ENCODE results near the gene CCDC30. TPM values are rescaled to one million over a fixed set of nuclear protein-coding genes. Genes with fewer than 3 reads are reported as not detected.
A peak's percentile ranks its signal among the peaks of the same experiment; 100 is the strongest.

Gene CCDC30
- total and polyA plus RNA-seq, 10 of the 15 experiments (the other 5 are each of a cell fraction or from before 2014, with no cell fraction given) = 0.46 to 1.8 (median 1.0) TPM

DNA sequence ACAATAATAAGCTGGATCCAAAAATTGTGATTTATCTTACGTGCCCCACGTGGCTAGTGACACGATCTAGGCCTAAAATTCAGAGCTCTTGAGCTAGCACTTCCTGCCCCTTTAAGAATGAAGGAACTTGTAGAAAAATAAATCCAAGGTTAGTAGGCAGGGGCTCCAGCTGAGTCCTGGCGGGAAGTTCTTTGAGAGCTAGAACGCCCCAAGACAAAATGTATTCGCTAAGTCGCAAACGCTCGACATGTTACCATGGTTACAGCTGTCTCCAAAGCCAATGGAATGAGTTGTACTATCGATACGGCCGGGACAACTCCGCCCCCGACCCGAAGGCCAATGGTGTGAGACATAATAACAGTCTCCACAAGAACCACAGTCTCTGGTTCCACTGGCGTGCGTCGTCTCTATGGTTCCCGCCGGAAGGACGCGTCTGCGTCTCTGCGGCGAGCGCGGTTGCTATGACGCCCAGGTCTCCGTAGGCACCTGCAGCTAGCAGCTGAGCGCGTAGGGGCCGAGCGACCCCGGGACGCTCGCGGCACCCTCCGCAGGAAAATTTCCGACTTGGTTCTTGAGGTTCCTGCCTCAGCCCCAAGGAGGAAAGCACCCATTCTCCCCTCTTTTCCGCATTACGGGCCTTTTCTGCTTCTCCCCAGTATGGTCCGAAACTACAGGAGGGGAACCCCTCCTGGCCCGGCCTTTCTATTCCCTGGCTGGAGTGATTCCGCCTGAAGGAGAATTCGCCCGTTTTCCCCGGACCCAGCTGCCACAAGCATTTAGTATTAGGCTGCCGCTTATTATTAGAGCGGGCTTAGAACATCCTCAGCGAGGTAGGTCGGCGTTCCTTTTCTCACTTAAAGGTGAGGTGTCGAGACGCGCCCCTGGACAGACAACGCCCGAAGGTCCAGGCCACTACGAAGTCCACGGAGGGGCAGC is at the start of gene CCDC30 (continued):
- no peak for TF ChIP-seq MYB (IDR thresholded peaks at IDR 0.05; ENCODE audit: borderline replicate concordance, low read depth, low read length)
- no peak for TF ChIP-seq BCL11A (IDR thresholded peaks at IDR 0.05; ENCODE audit: low read depth, low read length)
- TF ChIP-seq HDGF (IDR thresholded peaks at IDR 0.05) = no peak
- TF ChIP-seq SIN3A (IDR thresholded peaks at IDR 0.05; ENCODE audit: low read depth, low read length) = peak; percentile 96
- no peak for TF ChIP-seq SMAD5 (IDR thresholded peaks at IDR 0.05; ENCODE audit: low read depth)
- TF ChIP-seq POU2F2 (IDR thresholded peaks at IDR 0.05; ENCODE audit: borderline replicate concordance, low read depth, low read length) = 0 out of 3 replicates have a peak, but pooled peaks have one; percentile 9
- peak; percentile 76 for TF ChIP-seq CHD2 (IDR thresholded peaks at IDR 0.05; ENCODE audit: borderline replicate concordance, low read depth, low read length)
- TF ChIP-seq BHLHE40 (IDR thresholded peaks at IDR 0.05; ENCODE audit: borderline replicate concordance in 1 of 2, low read depth in 2 of 2, low read length in 1 of 2) = peak; percentile 37 to 85; a peak in 3 of 4 replicates
- peak in 1 of 2 experiments; percentile 58; a peak in 1 of 3 replicates for TF ChIP-seq EGR1 (IDR thresholded peaks at IDR 0.05; ENCODE audit: borderline replicate concordance in 1 of 2, low read depth in 2 of 2, low read length in 2 of 2)
- TF ChIP-seq PAX5 (IDR thresholded peaks at IDR 0.05; ENCODE audit: borderline replicate concordance, low read depth, low read length) = peak; percentile 58; the same call in 1 of the 2 replicates
- no peak for TF ChIP-seq SMC3 (IDR thresholded peaks at IDR 0.05; ENCODE audit: borderline replicate concordance, low read length)
- TF ChIP-seq CBFB (IDR thresholded peaks at IDR 0.05; ENCODE audit: low read depth) = peak; percentile 78; the same call in 1 of the 2 replicates
- TF ChIP-seq, protein P1, sequence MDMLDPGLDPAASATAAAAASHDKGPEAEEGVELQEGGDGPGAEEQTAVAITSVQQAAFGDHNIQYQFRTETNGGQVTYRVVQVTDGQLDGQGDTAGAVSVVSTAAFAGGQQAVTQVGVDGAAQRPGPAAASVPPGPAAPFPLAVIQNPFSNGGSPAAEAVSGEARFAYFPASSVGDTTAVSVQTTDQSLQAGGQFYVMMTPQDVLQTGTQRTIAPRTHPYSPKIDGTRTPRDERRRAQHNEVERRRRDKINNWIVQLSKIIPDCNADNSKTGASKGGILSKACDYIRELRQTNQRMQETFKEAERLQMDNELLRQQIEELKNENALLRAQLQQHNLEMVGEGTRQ (IDR thresholded peaks at IDR 0.05; ENCODE audit: borderline replicate concordance, low read depth, low read length) = no peak
- no peak for TF ChIP-seq SUPT20H (IDR thresholded peaks at IDR 0.05; ENCODE audit: borderline replicate concordance, control insufficient read depth, low read depth, low read length)
- TF ChIP-seq, protein P2, sequence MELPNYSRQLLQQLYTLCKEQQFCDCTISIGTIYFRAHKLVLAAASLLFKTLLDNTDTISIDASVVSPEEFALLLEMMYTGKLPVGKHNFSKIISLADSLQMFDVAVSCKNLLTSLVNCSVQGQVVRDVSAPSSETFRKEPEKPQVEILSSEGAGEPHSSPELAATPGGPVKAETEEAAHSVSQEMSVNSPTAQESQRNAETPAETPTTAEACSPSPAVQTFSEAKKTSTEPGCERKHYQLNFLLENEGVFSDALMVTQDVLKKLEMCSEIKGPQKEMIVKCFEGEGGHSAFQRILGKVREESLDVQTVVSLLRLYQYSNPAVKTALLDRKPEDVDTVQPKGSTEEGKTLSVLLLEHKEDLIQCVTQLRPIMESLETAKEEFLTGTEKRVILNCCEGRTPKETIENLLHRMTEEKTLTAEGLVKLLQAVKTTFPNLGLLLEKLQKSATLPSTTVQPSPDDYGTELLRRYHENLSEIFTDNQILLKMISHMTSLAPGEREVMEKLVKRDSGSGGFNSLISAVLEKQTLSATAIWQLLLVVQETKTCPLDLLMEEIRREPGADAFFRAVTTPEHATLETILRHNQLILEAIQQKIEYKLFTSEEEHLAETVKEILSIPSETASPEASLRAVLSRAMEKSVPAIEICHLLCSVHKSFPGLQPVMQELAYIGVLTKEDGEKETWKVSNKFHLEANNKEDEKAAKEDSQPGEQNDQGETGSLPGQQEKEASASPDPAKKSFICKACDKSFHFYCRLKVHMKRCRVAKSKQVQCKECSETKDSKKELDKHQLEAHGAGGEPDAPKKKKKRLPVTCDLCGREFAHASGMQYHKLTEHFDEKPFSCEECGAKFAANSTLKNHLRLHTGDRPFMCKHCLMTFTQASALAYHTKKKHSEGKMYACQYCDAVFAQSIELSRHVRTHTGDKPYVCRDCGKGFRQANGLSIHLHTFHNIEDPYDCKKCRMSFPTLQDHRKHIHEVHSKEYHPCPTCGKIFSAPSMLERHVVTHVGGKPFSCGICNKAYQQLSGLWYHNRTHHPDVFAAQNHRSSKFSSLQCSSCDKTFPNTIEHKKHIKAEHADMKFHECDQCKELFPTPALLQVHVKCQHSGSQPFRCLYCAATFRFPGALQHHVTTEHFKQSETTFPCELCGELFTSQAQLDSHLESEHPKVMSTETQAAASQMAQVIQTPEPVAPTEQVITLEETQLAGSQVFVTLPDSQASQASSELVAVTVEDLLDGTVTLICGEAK (IDR thresholded peaks at IDR 0.05; ENCODE audit: borderline replicate concordance) = peak; percentile 78; the same call in 1 of the 2 replicates
- no peak for TF ChIP-seq HDAC6 (IDR thresholded peaks at IDR 0.05; ENCODE audit: unreplicated experiment)
- TF ChIP-seq GABPA (IDR thresholded peaks at IDR 0.05; ENCODE audit: low read depth) = no peak; the same call in 1 of the 2 replicates

Measured in GM12878 (cell line).